Liver (tissue), 3 donors: ENCODE measurements around the gene DUSP16.

Source experiments
- FOXA2 ChIP-seq: IDR thresholded peaks from 2 replicates; pipeline ENCODE4 v1.6.1; 2016; ENCODE audit warnings: antibody characterized with exemption
- GABPA ChIP-seq, 2 donors: IDR thresholded peaks in 1 of 2; conservative IDR thresholded peaks in 1 of 2; 2 replicates each; pipeline ENCODE4 v1.6.1; 2016; ENCODE audit warnings: antibody characterized with exemption in 2 of 2, mild to moderate bottlenecking in 1 of 2, moderate library complexity in 1 of 2
- JUND ChIP-seq, 2 donors: IDR thresholded peaks; 2 replicates each; pipeline ENCODE4 v1.6.1; 2016; ENCODE audit warnings: antibody characterized with exemption in 2 of 2
- RAD21 ChIP-seq, 2 donors: IDR thresholded peaks; 2 replicates each; pipeline ENCODE4 v1.6.1; 2016; ENCODE audit warnings: antibody characterized with exemption in 2 of 2, mild to moderate bottlenecking in 2 of 2
- RXRA ChIP-seq, 2 donors: IDR thresholded peaks; 2 replicates each; pipeline ENCODE4 v1.6.1; 2017 to 2018; ENCODE audit warnings: antibody characterized with exemption in 2 of 2, mild to moderate bottlenecking in 1 of 2
- SP1 ChIP-seq: IDR thresholded peaks from 2 replicates; pipeline ENCODE4 v1.6.1; 2018; ENCODE audit warnings: antibody characterized with exemption, mild to moderate bottlenecking
- TAF1 ChIP-seq: conservative IDR thresholded peaks from 2 replicates; pipeline ENCODE4 v1.6.1; 2016; ENCODE audit warnings: antibody characterized with exemption, mild to moderate bottlenecking
- YY1 ChIP-seq: IDR thresholded peaks from 2 replicates; pipeline ENCODE4 v1.6.1; 2016; ENCODE audit warnings: antibody characterized with exemption, mild to moderate bottlenecking
- TF ChIP-seq, protein P1 (sequence below): IDR thresholded peaks from 2 replicates; pipeline ENCODE4 v1.6.1; 2016; ENCODE audit warnings: antibody characterized with exemption, mild to moderate bottlenecking
- TF ChIP-seq, protein P2 (sequence below): IDR thresholded peaks from 2 replicates; pipeline ENCODE4 v1.6.1; 2016; ENCODE audit warnings: antibody characterized with exemption
- TF ChIP-seq, protein P3 (sequence below): fragments of 150-350 bp; IDR thresholded peaks from 2 replicates; pipeline ENCODE4 v1.5.1; 2017; ENCODE audit warnings: improper control_type of control experiment, low read depth, low read length; ENCODE audit not compliant: missing input control
- TF ChIP-seq, protein P4 (sequence below): IDR thresholded peaks from 2 replicates; pipeline ENCODE4 v1.6.1; 2016; ENCODE audit warnings: antibody characterized with exemption
- donor health status: healthy.
- donor health status: healthy.

DNA sequence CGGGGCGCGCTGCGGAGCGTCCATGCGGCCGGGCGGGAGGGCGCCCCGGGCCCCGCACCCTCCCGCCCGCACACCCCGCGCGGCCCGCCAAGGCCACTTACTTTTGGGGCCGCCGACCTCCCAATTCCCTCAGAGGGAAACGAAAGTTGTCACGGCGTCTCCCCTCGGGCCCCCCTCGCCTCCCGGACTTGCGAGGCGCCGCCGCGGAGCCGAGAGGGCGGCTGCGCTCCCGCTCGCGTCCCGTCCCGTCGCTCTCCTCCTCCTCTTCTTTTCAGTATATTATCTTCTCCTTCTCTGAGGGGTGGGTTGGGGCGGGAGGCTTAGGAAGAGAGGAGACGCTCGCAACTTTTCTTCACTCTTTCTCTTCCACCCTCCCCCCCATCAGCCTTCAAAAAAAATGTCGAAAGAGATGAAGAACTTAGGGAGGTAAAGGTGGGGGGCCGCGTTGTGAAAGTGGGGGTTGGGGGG is 613 bp downstream of the DUSP16 start:
- no peak for TF ChIP-seq SP1
- TF ChIP-seq, protein P1, sequence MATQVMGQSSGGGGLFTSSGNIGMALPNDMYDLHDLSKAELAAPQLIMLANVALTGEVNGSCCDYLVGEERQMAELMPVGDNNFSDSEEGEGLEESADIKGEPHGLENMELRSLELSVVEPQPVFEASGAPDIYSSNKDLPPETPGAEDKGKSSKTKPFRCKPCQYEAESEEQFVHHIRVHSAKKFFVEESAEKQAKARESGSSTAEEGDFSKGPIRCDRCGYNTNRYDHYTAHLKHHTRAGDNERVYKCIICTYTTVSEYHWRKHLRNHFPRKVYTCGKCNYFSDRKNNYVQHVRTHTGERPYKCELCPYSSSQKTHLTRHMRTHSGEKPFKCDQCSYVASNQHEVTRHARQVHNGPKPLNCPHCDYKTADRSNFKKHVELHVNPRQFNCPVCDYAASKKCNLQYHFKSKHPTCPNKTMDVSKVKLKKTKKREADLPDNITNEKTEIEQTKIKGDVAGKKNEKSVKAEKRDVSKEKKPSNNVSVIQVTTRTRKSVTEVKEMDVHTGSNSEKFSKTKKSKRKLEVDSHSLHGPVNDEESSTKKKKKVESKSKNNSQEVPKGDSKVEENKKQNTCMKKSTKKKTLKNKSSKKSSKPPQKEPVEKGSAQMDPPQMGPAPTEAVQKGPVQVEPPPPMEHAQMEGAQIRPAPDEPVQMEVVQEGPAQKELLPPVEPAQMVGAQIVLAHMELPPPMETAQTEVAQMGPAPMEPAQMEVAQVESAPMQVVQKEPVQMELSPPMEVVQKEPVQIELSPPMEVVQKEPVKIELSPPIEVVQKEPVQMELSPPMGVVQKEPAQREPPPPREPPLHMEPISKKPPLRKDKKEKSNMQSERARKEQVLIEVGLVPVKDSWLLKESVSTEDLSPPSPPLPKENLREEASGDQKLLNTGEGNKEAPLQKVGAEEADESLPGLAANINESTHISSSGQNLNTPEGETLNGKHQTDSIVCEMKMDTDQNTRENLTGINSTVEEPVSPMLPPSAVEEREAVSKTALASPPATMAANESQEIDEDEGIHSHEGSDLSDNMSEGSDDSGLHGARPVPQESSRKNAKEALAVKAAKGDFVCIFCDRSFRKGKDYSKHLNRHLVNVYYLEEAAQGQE, result no peak
- TF ChIP-seq, protein P2, sequence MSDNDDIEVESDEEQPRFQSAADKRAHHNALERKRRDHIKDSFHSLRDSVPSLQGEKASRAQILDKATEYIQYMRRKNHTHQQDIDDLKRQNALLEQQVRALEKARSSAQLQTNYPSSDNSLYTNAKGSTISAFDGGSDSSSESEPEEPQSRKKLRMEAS, result no peak
- no peak for TF ChIP-seq GABPA (IDR thresholded peaks at IDR 0.05 in 1 of 2, conservative IDR thresholded peaks at IDR 0.05 in 1 of 2)
- TF ChIP-seq, protein P3, sequence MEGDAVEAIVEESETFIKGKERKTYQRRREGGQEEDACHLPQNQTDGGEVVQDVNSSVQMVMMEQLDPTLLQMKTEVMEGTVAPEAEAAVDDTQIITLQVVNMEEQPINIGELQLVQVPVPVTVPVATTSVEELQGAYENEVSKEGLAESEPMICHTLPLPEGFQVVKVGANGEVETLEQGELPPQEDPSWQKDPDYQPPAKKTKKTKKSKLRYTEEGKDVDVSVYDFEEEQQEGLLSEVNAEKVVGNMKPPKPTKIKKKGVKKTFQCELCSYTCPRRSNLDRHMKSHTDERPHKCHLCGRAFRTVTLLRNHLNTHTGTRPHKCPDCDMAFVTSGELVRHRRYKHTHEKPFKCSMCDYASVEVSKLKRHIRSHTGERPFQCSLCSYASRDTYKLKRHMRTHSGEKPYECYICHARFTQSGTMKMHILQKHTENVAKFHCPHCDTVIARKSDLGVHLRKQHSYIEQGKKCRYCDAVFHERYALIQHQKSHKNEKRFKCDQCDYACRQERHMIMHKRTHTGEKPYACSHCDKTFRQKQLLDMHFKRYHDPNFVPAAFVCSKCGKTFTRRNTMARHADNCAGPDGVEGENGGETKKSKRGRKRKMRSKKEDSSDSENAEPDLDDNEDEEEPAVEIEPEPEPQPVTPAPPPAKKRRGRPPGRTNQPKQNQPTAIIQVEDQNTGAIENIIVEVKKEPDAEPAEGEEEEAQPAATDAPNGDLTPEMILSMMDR, result no peak
- TF ChIP-seq YY1, result no peak
- no peak for TF ChIP-seq JUND (IDR thresholded peaks at IDR 0.05)
- TF ChIP-seq FOXA2, result no peak
- TF ChIP-seq, protein P4, sequence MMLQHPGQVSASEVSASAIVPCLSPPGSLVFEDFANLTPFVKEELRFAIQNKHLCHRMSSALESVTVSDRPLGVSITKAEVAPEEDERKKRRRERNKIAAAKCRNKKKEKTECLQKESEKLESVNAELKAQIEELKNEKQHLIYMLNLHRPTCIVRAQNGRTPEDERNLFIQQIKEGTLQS, result no peak
- TF ChIP-seq TAF1, result no peak
- no peak for TF ChIP-seq RXRA (IDR thresholded peaks at IDR 0.05)
- TF ChIP-seq RAD21 (IDR thresholded peaks at IDR 0.05), result no peak
